KMS-11 (cell line): ENCODE data around the gene ZNF124.
"Not testable (repeated sequence)": the region's sequence is repeated elsewhere in the genome, so short reads cannot be mapped to it uniquely, and the experiment has no call there.

ENCODE experiments used
- H2AFZ ChIP-seq: fragments of 200-600 bp; sonication (generic); 2 replicates; pipeline ENCODE4 v1.6.1; 2016; ENCODE audit warnings: antibody characterized with exemption, mixed run types, low read depth
- H3K27ac ChIP-seq: fragments of 200-600 bp; sonication (generic); 2 replicates; pipeline ENCODE4 v1.6.1; 2016; ENCODE audit warnings: mild to moderate bottlenecking, mixed run types
- H3K27me3 ChIP-seq: fragments of 200-600 bp; sonication (generic); 2 replicates; pipeline ENCODE4 v1.6.1; 2017; ENCODE audit warnings: mild to moderate bottlenecking, low read depth, mixed run types, moderate library complexity; ENCODE audit not compliant: insufficient read depth
- H3K36me3 ChIP-seq: fragments of 200-600 bp; sonication (generic); 2 replicates; pipeline ENCODE4 v1.6.1; 2017; ENCODE audit warnings: mild to moderate bottlenecking, mixed run types; ENCODE audit not compliant: insufficient read depth
- H3K4me1 ChIP-seq: fragments of 200-600 bp; sonication (generic); 2 replicates; pipeline ENCODE4 v1.6.1; 2016; ENCODE audit warnings: mild to moderate bottlenecking, low read depth, mixed run types; ENCODE audit not compliant: poor library complexity, severe bottlenecking
- H3K4me2 ChIP-seq: fragments of 200-600 bp; sonication (generic); 2 replicates; pipeline ENCODE4 v1.7.0; 2016; ENCODE audit warnings: mild to moderate bottlenecking, mixed run types
- H3K4me3 ChIP-seq: fragments of 200-600 bp; sonication (generic); IDR thresholded peaks from 2 replicates; pipeline ENCODE4 v1.6.1; 2017; ENCODE audit warnings: low read depth, low read length, mixed read lengths; ENCODE audit not compliant: insufficient read depth
- H3K79me2 ChIP-seq: fragments of 200-600 bp; sonication (generic); 2 replicates; pipeline ENCODE4 v1.6.1; 2016; ENCODE audit warnings: low read depth, mixed run types; ENCODE audit not compliant: insufficient read depth
- H3K9ac ChIP-seq: fragments of 200-600 bp; sonication (generic); 2 replicates; pipeline ENCODE4 v1.6.1; 2016; ENCODE audit warnings: mild to moderate bottlenecking, mixed run types
- H4K20me1 ChIP-seq: fragments of 200-600 bp; sonication (generic); 2 replicates; pipeline ENCODE4 v1.6.1; 2016; ENCODE audit warnings: mild to moderate bottlenecking, mixed run types; ENCODE audit not compliant: insufficient read depth
- TF ChIP-seq, protein P1 (sequence below): fragments of 200-600 bp; sonication (generic); conservative IDR thresholded peaks from 2 replicates; pipeline ENCODE4 v1.6.1; 2017; ENCODE audit warnings: low read depth, mild to moderate bottlenecking, antibody characterized with exemption, low read length, moderate library complexity, mixed read lengths

ZNF124 gene

GRCh38 chr1:247147781-247148180 is 24.0 kb downstream of the ZNF124 start:
- Histone ChIP-seq H3K27me3 (no peaks in the 10 kb centered on the region), H2AFZ (no peak overlapping the region), H3K4me1 (peaks cover 10% of the 10 kb centered on the region), H3K4me3 (no peak overlapping the region), H3K4me2 (no peak overlapping the region; the same call in 1 of the 2 replicates), H3K79me2 (peaks cover 4% of the 10 kb centered on the region; the same call in 1 of the 2 replicates), H4K20me1 (no peaks in the 10 kb centered on the region), H3K9ac (no peak overlapping the region), H3K36me3 (0 out of 2 replicates have a peak, but pooled peaks cover 3% of the 10 kb centered on the region), H3K27ac (no peak overlapping the region)
- TF ChIP-seq, protein P1, sequence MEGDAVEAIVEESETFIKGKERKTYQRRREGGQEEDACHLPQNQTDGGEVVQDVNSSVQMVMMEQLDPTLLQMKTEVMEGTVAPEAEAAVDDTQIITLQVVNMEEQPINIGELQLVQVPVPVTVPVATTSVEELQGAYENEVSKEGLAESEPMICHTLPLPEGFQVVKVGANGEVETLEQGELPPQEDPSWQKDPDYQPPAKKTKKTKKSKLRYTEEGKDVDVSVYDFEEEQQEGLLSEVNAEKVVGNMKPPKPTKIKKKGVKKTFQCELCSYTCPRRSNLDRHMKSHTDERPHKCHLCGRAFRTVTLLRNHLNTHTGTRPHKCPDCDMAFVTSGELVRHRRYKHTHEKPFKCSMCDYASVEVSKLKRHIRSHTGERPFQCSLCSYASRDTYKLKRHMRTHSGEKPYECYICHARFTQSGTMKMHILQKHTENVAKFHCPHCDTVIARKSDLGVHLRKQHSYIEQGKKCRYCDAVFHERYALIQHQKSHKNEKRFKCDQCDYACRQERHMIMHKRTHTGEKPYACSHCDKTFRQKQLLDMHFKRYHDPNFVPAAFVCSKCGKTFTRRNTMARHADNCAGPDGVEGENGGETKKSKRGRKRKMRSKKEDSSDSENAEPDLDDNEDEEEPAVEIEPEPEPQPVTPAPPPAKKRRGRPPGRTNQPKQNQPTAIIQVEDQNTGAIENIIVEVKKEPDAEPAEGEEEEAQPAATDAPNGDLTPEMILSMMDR: no peak

DNA sequence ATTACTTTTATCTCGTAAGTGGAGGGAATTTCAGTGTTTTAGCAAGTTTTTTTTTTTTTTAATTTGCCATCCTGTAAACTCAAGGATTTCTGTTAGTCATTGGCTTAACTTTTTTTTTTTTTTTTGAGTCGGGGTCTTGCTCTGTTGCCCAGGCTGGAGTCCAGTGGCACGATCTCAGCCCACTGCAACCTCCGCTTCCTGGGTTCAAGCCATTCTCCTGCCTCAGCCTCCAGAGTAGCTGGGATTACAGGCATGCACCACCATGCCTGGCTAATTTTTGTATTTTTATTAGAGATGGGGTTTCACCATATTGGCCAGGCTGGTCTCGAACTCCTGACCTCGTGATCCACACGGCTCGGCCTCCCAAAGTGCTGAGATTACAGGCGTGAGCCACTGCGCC is 24.7 kb downstream of the ZNF124 start:
- not testable (repeated sequence) for H3K4me2 ChIP-seq, H3K27ac ChIP-seq, H3K36me3 ChIP-seq, H3K4me3 ChIP-seq, H2AFZ ChIP-seq, H3K27me3 ChIP-seq, H4K20me1 ChIP-seq, H3K79me2 ChIP-seq, H3K9ac ChIP-seq
- H3K4me1 ChIP-seq: peaks cover 10% of the 10 kb centered on the region

DNA sequence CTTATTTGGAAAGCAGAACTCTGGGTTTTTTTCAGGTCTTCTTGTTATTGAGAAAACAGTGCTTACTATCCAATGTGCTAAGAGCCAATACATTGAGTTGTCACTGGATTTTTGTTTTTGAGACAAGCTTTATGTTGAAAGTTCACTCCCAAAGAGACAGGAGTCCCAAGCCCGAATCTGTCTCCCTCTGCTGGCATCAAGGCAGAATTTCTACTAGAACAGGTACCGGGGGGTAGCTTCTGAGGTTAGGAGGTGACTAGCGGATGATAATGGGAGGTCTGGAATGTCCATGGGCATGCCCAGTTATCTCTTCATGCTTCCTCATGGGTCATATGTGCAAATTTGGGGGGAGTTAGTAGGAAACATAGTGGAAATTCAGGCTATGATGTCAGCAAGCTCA is 25.1 kb downstream of the ZNF124 start:
- H3K79me2 ChIP-seq: peaks cover 4% of the 10 kb centered on the region; the same call in 1 of the 2 replicates
- no peak overlapping the region for H3K9ac ChIP-seq
- H3K4me2 ChIP-seq: no peak overlapping the region
- no peaks in the 10 kb centered on the region for H3K27me3 ChIP-seq
- no peak overlapping the region for H3K27ac ChIP-seq
- peaks cover 3% of the 10 kb centered on the region; the same call in 1 of the 2 replicates for H3K36me3 ChIP-seq
- no peak overlapping the region for H2AFZ ChIP-seq
- no peaks in the 10 kb centered on the region for H4K20me1 ChIP-seq
- TF ChIP-seq, protein P1: peak; percentile 27; the same call in 1 of the 2 replicates
- peaks cover 10% of the 10 kb centered on the region for H3K4me1 ChIP-seq
- H3K4me3 ChIP-seq: no peak overlapping the region

- Histone ChIP-seq H3K27ac (no peak overlapping the region), H3K4me1 (peaks cover 10% of the 10 kb centered on the region), H3K4me3 (no peak overlapping the region), H4K20me1 (no peaks in the 10 kb centered on the region), H3K4me2 (no peak overlapping the region), H3K27me3 (no peaks in the 10 kb centered on the region), H3K9ac (no peak overlapping the region), H3K79me2 (peaks cover 4% of the 10 kb centered on the region; the same call in 1 of the 2 replicates), H3K36me3 (peaks cover 3% of the 10 kb centered on the region; the same call in 1 of the 2 replicates), H2AFZ (no peak overlapping the region)
- TF ChIP-seq, protein P1: no peak
Observed at GRCh38 chr1:247145279-247145678, 26.5 kb downstream of the ZNF124 start.

DNA sequence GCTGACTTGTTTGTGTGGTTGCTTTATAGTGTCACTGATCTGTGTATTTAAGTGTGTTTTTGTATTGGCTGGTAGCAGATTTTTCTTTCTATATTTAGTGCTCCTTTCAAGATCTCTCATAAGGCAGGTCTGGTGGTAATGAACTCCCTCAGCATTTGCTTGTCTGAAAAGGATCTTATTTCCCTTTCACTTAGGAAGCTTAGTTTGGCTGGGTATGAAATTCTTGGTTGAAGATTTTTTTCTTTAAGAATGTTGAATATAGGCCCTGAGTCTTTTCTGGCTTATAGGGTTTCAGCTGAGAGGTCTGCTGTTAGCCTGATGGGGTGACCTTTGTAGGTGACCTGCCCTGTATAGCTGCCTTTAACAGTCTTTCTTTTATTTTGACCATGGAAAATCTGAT is 32.3 kb downstream of the ZNF124 start:
- not testable (repeated sequence) for H3K9ac ChIP-seq, H3K27ac ChIP-seq, H3K4me1 ChIP-seq, H3K4me3 ChIP-seq, H3K36me3 ChIP-seq, H3K4me2 ChIP-seq, H3K79me2 ChIP-seq, H3K27me3 ChIP-seq, H2AFZ ChIP-seq, H4K20me1 ChIP-seq
